HG03378 (cell line): ENCODE results near the gene SAAL1.

Experiments used
- ATAC-seq: cut with Tn5 transposase; IDR thresholded peaks from one replicate; pipeline ENCODE4 v1.9.1; 2021; ENCODE audit warnings: mild to moderate bottlenecking, moderate library complexity; ENCODE audit not compliant: unreplicated experiment

Gene SAAL1

GRCh38 chr11:18088966-18089365 lies 16.9 kb downstream of the SAAL1 start:
- ATAC-seq: no peak

- no peak for ATAC-seq
Measured at GRCh38 chr11:18088366-18088765, 17.5 kb downstream of the SAAL1 start.

DNA sequence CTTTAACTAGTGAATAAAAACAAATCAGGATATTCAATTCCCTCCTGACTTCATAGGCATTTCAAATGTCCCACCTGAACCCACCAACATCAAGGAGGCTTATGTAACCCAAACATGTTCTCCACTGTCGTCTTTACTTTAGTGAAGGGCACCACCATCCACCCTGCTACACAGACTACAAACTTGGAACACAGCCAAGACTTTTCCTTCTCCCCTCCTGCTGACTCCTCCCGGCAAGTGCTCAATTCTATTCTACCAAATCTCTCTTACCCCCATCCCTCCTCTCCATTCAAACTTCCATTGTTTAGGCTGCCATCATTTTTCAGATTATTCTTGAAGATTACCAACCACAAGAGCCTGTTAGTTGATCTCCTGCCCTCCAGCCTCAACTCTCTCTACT lies 24.3 kb downstream of the SAAL1 start:
- ATAC-seq: no peak

DNA sequence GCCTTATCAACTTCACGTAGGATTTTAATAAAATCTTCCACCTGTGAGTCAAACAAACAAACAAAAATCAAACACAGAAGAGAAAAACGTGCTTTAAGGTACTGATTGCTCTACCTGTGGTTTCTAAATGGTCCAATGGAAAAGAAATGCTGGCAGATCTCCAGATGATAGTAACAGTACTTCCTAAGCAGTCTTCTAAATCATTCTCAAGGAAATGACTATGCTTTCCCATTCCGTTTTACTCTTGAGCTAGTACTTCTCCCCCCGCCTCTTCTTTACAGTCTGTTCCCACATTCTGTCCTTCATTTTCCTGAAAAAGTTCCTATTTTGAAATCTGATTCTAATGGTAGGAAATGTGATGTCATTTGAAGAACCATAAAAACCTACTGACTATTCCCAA lies 25.4 kb downstream of the SAAL1 start:
- ATAC-seq: no peak

DNA sequence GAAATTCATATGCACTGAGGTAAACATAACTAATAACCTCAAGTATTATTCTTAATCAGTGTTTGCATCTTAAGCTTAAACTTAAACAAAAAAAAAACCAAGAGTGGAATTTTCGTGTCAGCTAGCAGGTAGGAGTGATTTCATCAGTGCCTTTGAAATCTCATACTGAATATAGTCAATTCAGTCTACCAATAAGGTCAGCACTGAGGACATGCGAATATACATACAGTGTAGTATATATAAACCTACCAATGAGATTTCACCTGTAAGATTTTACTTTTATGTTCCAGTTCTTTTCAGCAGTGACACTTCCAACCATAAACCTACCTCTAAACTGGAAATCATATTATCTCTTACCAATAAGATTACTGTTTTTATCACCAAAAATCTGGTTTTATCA lies 27.0 kb downstream of the SAAL1 start:
- ATAC-seq: no peak

GRCh38 chr11:18075444-18075843 lies 30.4 kb downstream of the SAAL1 start:
- ATAC-seq: no peak

GRCh38 chr11:18071098-18071705 lies 34.7 kb downstream of the SAAL1 start:
- no peak for ATAC-seq

DNA sequence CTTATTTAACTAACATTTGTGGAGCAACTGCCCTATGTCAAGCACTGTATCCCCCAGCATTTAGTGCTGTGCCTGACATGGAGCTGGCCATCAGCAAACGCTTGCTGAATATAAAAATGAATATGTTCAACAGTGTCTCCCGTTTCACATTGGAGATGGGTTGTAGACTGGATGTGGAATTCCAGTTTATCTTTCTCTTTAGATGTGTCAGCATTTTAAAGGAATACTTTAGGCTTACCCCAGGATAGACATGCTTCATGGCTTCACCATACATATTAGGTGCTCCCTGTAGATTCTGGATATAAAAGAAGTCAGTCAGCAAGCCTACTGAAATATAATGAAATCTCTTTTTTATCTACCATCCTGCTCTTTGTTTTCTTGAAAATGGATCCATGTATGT lies 38.5 kb downstream of the SAAL1 start:
- ATAC-seq: no peak

- no peak for ATAC-seq
Measured at GRCh38 chr11:18066626-18067025, 39.3 kb downstream of the SAAL1 start.

GRCh38 chr11:18065572-18065971 lies 40.3 kb downstream of the SAAL1 start:
- ATAC-seq: no peak

DNA sequence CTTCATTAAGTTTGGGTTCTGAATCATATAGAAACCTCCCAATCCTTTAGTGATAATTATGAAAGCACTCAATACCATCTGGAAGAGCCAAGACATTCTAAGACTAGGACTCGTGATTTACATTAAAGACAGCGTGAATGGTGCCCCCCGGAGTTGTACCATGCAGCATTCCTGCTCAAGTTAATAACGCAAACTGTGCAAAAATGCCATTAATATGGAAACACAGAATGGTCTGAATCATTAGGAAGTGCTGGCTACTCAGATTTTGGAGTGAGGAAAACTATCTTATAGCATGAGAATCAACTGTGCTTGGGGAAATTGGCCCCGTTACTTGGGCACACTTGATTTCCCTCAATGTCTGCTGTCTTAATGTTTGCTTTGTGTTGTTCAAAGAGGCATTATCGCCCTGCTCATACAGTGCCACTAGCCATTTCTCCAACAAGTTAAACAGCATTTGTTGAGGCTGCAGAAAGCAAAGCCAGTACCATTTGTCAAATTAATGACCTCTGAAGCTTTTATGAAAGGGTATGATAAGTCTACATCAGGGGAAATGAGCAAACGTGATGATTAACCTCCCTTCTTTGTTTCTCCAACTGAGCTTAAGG lies 41.3 kb downstream of the SAAL1 start:
- ATAC-seq: no peak

DNA sequence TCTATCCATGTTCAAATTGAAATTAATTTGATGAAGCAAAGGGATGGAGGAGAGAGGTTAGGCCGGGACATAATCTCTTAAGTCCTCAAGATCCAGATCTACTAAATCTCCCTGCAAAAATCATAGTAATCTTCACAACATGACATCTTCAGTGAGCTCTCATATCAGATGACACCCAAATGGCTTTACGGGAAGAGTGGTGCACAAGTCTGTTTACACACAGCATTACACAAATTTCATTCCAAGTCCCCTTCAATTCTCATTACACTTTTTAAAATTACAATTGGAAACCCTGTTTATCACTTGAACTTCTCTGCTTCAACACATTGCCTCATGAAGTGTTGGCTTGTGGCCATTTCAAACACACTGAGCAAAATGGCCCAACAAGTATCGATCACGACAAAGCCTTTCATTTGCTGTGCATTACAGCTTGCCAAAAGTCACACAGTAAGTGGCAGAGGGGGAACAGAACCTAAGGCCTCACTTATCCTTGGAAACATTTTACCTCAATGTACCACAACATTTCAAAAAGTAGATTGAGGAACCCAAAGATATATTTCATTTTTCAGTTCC lies 41.9 kb downstream of the SAAL1 start:
- no peak for ATAC-seq

DNA sequence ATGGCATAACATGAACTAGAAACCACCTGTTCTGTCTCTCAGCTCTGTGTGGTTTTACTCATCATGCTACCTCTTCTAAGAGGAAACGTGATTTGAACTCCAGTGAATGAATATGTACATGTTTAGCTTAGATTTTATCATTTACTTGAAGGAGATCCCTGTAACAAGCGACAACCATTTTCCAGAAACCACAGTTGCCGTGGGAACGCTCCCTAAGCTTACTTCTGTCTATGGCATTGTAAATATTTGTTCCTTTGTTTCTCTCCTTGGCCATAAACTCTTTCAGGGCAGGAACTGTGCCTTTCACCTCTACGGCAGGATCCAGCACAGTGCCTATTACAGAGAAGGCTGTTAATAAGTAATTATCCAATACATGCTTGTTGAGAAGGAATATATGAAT lies 42.8 kb downstream of the SAAL1 start:
- ATAC-seq: no peak

DNA sequence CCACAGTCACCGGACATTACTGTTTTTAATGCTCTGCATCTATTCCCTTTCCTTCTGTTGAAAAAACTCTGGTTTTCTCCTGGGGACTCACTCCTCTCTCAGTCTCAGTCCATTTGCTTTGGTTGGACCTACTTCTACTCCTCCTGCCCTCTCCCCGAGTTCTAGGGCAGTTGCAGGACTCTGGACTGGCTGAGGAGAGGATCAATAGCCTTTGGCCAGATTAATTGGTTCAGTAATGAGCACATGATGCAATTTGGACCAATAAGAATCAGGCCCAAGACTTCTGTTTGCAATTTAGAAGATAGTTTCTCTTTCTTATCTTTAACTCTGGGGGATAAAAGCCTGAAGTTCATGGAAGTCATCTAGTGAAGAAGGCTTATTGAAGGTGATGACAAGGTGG lies 44.5 kb downstream of the SAAL1 start:
- ATAC-seq: no peak

DNA sequence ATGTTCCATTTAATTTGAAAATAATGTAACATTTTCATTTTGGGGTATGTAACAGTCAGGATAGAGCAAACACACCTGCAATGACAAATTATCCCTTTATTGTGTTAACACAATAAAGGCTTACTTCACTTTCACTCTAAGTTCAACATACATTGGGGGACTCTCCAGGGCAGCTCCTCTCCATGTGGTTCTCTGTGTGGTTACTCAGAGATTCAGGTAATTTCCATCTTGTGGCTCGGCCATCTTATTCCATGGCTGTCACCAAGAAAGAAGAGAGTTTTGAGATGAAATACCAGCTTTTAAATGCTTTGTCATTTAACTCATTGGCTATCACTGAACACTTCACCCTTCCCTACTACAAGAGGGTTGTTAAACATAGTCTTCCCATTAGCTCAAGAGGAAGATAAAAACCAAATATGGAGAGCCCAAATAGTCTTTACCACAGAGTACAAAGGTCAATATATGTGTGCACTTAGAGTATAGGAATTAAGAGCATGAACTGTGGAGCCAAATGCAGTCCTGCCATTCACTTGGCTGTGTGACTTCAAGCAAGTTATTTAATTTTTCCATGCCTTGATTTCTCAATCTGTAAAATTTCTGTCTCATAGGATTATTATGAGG lies 49.2 kb downstream of the SAAL1 start:
- ATAC-seq: no peak

DNA sequence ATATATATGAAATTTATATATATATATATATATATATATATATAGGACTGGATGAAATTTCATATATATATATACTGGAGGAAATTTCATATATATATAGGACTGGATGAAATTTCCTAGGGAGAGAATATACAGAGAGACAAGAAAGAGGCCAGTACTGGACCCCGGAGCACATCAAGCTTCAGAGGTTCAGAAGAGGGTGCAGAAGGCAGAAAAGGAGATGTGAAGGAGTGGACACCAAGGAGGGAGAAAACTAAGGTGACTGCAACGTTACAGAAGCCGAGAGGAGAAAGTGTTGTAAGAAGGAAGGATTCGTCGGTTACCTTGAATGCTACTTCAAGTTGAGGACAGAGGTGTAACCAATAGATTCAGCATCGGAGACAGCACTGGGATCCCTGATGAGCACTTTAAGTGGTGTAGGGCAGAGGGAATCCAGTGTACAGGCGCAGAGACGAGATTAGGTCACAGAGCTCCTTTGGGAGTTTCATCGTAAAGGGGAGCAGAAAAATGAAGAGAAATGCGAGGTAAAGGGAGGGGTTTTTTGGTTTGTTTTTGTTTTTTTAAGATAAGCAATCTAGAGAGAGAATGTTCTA lies 51.3 kb downstream of the SAAL1 start:
- no peak for ATAC-seq

DNA sequence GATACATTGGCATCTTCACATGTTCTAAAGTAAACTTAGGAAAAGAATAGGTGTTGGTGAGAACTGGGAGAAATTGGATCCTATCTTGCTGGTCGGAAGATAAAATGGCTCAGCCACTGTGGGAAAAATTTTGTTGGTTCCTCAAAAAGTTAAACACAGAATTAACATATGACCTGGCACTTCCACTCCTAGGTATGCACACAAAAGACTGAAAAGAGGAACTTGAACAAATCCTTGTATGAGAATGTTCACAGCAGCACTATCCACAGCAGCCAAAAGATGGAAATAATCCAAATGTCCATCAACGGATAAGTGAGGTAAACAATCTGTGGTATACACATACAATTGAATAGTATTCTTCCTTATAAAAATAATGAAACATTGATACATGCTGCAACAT lies 55.0 kb downstream of the SAAL1 start:
- ATAC-seq: no peak

DNA sequence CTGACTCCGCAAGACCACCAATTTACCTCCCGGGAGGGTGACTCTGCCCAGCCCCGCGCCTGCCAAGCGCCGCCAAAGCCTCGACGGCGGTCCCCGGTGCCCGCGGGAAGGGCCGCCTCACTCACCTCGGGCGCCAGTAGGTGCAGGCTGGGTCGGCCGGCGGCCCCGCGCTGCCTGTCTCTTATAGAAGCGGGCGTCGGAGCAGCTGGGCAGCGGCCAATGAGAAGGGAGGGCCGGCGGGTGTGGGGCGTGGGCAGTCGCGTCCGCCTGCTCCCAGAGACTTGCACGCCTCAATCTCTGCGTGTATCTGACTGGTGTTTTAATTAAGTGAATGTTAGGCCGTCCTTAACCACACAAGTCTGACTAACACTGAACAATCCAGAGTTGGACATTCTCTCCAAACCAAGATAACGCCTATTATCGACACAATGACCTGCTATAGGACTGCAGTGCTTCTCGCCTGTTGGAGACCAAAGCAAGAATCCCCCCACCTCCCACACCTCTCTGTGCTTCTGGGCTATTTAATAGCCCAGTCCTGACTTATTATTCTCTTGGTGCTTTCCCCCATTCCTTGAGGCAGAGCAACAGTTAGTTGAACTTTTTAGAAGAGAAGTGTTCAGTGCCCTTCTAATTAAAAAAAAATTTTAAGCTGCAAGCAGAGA lies 59.6 kb downstream of the SAAL1 start, which contains the start of gene TPH1:
TPH1 (minus strand) TSS at position 154 of the 662 bp plus-strand sequence. CDS start 5,507 bp downstream, outside the sequence.
- ATAC-seq: no peak

GRCh38 chr11:18036456-18036855 lies 69.4 kb downstream of the SAAL1 start:
- no peak for ATAC-seq
